Measurements from ENCODE around the gene MRPL23. TPM values are rescaled to one million over a fixed set of nuclear protein-coding genes. Genes with fewer than 3 reads are reported as not detected.

Gene MRPL23
- total and polyA plus RNA-seq, 2 of the 8 experiments (the other 6 are each of a cell fraction or from before 2014, with no cell fraction given) = 86.4 to 244 TPM

- H3K14ac ChIP-seq (ENCODE audit: insufficient read length) = no peak overlapping the region
- H3K36me3 ChIP-seq (ENCODE audit: control insufficient read depth in 2 of 4, insufficient read depth in 4 of 4, low read length in 3 of 4) = no peaks in the 10 kb centered on the region
- no peak overlapping the region for H2BK20ac ChIP-seq (ENCODE audit: low read length)
- no peak overlapping the region for H3K9ac ChIP-seq (replicated peaks in 1 of 4; ENCODE audit: extremely low read depth in 1 of 4, low read depth in 3 of 4, low read length in 3 of 4)
- WGBS, 2 experiments (ENCODE audit: extremely low coverage in 1 of 2, insufficient coverage in 1 of 2, insufficient read length in 1 of 2, insufficient replicate concordance in 2 of 2, low coverage in 1 of 2, low lambda C conversion rate in 2 of 2, missing lambda C conversion rate in 1 of 2) = 87% methylated on average over 20 of the region's 21 CpGs; no CpG with 5 or more reads in 1 of the 2 experiments
- no peak overlapping the region for H3K4me2 ChIP-seq (ENCODE audit: insufficient read depth in 1 of 2, low read depth in 2 of 2, low read length in 2 of 2)
- no peak overlapping the region for H2BK15ac ChIP-seq (ENCODE audit: low read length)
- no peak overlapping the region for H2BK12ac ChIP-seq (ENCODE audit: low read depth, low read length)
- no peak overlapping the region for H3K56ac ChIP-seq (replicated peaks; ENCODE audit: insufficient read length, low read depth, low read length)
- H3K23ac ChIP-seq (ENCODE audit: insufficient read length) = no peak overlapping the region
- DNase-seq (ENCODE audit: low read depth in 1 of 2, low spot score in 2 of 2) = no peak
- H3K4ac ChIP-seq (replicated peaks; ENCODE audit: insufficient read length, low read depth, low read length) = no peak overlapping the region
- H4K20me1 ChIP-seq (replicated peaks in 1 of 2; ENCODE audit: control insufficient read depth in 1 of 2, insufficient read depth in 2 of 2, low read length in 2 of 2) = no peaks in the 10 kb centered on the region
- no peaks in the 10 kb centered on the region for H3K79me2 ChIP-seq (ENCODE audit: control insufficient read depth in 1 of 2, insufficient read depth in 2 of 2, low read length in 2 of 2)
- no peaks in the 10 kb centered on the region for H3K79me1 ChIP-seq (ENCODE audit: low read depth, low read length)
- no peak overlapping the region for H3K27ac ChIP-seq (ENCODE audit: low read depth, low read length)
- no peak overlapping the region for H2AFZ ChIP-seq (ENCODE audit: low read length)
- ChIA-PET CTCF (ENCODE audit: partially characterized antibody) (interaction anchor here (0.8 to 4.2 kb wide), 18 partner anchors 14 to 239 kb away, joined by 3 to 29 read pairs (median 8); partner anchors contain the start of gene PRR33), POLR2A (ENCODE audit: partially characterized antibody) (no interaction called here)
- no peak overlapping the region for H2AK5ac ChIP-seq (ENCODE audit: low read depth, low read length)
- peaks cover 0 to 3% (median 3%) of the 10 kb centered on the region in 4 experiments; a peak in 4 of 7 replicates for H3K4me1 ChIP-seq (replicated peaks in 1 of 4; ENCODE audit: control insufficient read depth in 3 of 4, insufficient read depth in 4 of 4, low read length in 3 of 4)
- no peak overlapping the region for H2BK120ac ChIP-seq (replicated peaks; ENCODE audit: low read depth, low read length)
- H3K18ac ChIP-seq (ENCODE audit: extremely low read depth, low read length) = no peak overlapping the region
- TF ChIP-seq KDM5A (IDR thresholded peaks at IDR 0.05; ENCODE audit: low read length) (no peak), CHD1 (IDR thresholded peaks at IDR 0.05; ENCODE audit: low read depth, low read length) (no peak), GTF2F1 (IDR thresholded peaks at IDR 0.05; ENCODE audit: borderline replicate concordance, low read depth, low read length) (no peak), ASH2L (IDR thresholded peaks at IDR 0.05; ENCODE audit: low read length) (no peak), HDAC2 (IDR thresholded peaks at IDR 0.05; ENCODE audit: borderline replicate concordance in 1 of 2, low read depth in 2 of 2, low read length in 2 of 2) (no peak)
- no peak overlapping the region for H2BK5ac ChIP-seq (ENCODE audit: low read depth, low read length)
- no peak overlapping the region for H3K4me3 ChIP-seq (ENCODE audit: extremely low read depth in 1 of 4, insufficient read depth in 2 of 4, low read depth in 3 of 4, low read length in 4 of 4)
- no peaks in the 10 kb centered on the region for H3K23me2 ChIP-seq (ENCODE audit: low read depth, low read length)
- no peaks in the 10 kb centered on the region for H3K9me3 ChIP-seq (ENCODE audit: insufficient read depth in 2 of 2, low read depth in 1 of 2, low read length in 1 of 2)
- H4K91ac ChIP-seq (replicated peaks; ENCODE audit: insufficient read length, low read length) = no peak overlapping the region
- no peaks in the 10 kb centered on the region for H3K27me3 ChIP-seq (replicated peaks in 1 of 4; ENCODE audit: control insufficient read depth in 3 of 4, extremely low read depth in 1 of 4, insufficient read depth in 3 of 4, low read length in 3 of 4)
- no peak overlapping the region for H4K5ac ChIP-seq (ENCODE audit: insufficient read length, low read depth, low read length)
- FAIRE-seq = no peak
- no peak overlapping the region for H4K8ac ChIP-seq (ENCODE audit: extremely low read depth, insufficient read depth, low read length)
Observed at GRCh38 chr11:1920909-1921573, 26.1 kb upstream of the MRPL23 start.

All from H1 (cell line).